ENCODE results near the gene CREG2. TPM values are rescaled to one million over a fixed set of nuclear protein-coding genes. Genes with fewer than 3 reads are reported as not detected.

CREG2 gene
- total and polyA plus RNA-seq, 2 experiments from 2014 or later = 1.7 to 2.6 TPM

DNA sequence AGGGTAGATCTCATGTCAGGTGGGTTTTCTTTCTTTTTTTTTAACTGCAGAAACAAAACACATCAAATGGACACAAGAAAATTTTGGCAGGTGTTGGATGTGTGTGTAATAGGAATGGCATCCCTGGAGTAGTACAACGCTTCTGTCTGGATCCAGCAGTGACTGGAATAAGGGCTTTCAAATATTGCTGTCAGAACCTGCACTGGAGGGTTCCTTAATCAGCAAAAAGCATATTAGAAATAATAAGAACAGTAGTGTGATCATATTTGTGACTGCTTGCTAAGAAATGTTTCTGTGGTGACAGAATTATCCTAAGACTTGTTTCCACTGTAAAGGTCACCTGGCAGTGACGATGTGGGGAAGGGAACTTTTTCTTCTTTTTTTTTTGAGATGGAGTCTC is 30.8 kb downstream of the CREG2 start:
- TF ChIP-seq, protein P1, sequence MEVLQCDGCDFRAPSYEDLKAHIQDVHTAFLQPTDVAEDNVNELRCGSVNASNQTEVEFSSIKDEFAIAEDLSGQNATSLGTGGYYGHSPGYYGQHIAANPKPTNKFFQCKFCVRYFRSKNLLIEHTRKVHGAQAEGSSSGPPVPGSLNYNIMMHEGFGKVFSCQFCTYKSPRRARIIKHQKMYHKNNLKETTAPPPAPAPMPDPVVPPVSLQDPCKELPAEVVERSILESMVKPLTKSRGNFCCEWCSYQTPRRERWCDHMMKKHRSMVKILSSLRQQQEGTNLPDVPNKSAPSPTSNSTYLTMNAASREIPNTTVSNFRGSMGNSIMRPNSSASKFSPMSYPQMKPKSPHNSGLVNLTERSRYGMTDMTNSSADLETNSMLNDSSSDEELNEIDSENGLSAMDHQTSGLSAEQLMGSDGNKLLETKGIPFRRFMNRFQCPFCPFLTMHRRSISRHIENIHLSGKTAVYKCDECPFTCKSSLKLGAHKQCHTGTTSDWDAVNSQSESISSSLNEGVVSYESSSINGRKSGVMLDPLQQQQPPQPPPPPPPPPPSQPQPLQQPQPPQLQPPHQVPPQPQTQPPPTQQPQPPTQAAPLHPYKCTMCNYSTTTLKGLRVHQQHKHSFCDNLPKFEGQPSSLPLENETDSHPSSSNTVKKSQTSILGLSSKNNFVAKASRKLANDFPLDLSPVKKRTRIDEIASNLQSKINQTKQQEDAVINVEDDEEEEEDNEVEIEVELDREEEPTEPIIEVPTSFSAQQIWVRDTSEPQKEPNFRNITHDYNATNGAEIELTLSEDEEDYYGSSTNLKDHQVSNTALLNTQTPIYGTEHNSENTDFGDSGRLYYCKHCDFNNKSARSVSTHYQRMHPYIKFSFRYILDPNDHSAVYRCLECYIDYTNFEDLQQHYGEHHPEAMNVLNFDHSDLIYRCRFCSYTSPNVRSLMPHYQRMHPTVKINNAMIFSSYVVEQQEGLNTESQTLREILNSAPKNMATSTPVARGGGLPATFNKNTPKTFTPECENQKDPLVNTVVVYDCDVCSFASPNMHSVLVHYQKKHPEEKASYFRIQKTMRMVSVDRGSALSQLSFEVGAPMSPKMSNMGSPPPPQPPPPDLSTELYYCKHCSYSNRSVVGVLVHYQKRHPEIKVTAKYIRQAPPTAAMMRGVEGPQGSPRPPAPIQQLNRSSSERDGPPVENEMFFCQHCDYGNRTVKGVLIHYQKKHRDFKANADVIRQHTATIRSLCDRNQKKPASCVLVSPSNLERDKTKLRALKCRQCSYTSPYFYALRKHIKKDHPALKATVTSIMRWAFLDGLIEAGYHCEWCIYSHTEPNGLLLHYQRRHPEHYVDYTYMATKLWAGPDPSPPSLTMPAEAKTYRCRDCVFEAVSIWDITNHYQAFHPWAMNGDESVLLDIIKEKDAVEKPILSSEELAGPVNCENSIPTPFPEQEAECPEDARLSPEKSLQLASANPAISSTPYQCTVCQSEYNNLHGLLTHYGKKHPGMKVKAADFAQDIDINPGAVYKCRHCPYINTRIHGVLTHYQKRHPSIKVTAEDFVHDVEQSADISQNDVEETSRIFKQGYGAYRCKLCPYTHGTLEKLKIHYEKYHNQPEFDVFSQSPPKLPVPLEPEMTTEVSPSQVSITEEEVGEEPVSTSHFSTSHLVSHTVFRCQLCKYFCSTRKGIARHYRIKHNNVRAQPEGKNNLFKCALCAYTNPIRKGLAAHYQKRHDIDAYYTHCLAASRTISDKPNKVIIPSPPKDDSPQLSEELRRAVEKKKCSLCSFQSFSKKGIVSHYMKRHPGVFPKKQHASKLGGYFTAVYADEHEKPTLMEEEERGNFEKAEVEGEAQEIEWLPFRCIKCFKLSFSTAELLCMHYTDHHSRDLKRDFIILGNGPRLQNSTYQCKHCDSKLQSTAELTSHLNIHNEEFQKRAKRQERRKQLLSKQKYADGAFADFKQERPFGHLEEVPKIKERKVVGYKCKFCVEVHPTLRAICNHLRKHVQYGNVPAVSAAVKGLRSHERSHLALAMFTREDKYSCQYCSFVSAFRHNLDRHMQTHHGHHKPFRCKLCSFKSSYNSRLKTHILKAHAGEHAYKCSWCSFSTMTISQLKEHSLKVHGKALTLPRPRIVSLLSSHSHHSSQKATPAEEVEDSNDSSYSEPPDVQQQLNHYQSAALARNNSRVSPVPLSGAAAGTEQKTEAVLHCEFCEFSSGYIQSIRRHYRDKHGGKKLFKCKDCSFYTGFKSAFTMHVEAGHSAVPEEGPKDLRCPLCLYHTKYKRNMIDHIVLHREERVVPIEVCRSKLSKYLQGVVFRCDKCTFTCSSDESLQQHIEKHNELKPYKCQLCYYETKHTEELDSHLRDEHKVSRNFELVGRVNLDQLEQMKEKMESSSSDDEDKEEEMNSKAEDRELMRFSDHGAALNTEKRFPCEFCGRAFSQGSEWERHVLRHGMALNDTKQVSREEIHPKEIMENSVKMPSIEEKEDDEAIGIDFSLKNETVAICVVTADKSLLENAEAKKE (CRISPR knock-in tag; IDR thresholded peaks at IDR 0.05) = no peak
- TF ChIP-seq, protein P2, sequence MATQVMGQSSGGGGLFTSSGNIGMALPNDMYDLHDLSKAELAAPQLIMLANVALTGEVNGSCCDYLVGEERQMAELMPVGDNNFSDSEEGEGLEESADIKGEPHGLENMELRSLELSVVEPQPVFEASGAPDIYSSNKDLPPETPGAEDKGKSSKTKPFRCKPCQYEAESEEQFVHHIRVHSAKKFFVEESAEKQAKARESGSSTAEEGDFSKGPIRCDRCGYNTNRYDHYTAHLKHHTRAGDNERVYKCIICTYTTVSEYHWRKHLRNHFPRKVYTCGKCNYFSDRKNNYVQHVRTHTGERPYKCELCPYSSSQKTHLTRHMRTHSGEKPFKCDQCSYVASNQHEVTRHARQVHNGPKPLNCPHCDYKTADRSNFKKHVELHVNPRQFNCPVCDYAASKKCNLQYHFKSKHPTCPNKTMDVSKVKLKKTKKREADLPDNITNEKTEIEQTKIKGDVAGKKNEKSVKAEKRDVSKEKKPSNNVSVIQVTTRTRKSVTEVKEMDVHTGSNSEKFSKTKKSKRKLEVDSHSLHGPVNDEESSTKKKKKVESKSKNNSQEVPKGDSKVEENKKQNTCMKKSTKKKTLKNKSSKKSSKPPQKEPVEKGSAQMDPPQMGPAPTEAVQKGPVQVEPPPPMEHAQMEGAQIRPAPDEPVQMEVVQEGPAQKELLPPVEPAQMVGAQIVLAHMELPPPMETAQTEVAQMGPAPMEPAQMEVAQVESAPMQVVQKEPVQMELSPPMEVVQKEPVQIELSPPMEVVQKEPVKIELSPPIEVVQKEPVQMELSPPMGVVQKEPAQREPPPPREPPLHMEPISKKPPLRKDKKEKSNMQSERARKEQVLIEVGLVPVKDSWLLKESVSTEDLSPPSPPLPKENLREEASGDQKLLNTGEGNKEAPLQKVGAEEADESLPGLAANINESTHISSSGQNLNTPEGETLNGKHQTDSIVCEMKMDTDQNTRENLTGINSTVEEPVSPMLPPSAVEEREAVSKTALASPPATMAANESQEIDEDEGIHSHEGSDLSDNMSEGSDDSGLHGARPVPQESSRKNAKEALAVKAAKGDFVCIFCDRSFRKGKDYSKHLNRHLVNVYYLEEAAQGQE (IDR thresholded peaks at IDR 0.05; ENCODE audit: unreplicated experiment) = no peak
- TF ChIP-seq NANOG (IDR thresholded peaks at IDR 0.05; ENCODE audit: borderline replicate concordance) (no peak), POLR2AphosphoS5 (IDR thresholded peaks at IDR 0.05; ENCODE audit: low read depth) (no peak), EZH2 (IDR thresholded peaks at IDR 0.05; ENCODE audit: low read depth, unreplicated experiment) (no peak), ZNF331 (CRISPR knock-in tag; IDR thresholded peaks at IDR 0.05; ENCODE audit: low read depth) (no peak), CREB1 (CRISPR knock-in tag; IDR thresholded peaks at IDR 0.05; ENCODE audit: low read depth) (no peak), ZNF114 (CRISPR knock-in tag; IDR thresholded peaks at IDR 0.05) (no peak), EZH2phosphoT487 (IDR thresholded peaks at IDR 0.05; ENCODE audit: unreplicated experiment) (no peak), JUNB (IDR thresholded peaks at IDR 0.05; ENCODE audit: unreplicated experiment) (no peak), STAT1 (IDR thresholded peaks at IDR 0.05; ENCODE audit: unreplicated experiment) (no peak)
- TF ChIP-seq, protein P3, sequence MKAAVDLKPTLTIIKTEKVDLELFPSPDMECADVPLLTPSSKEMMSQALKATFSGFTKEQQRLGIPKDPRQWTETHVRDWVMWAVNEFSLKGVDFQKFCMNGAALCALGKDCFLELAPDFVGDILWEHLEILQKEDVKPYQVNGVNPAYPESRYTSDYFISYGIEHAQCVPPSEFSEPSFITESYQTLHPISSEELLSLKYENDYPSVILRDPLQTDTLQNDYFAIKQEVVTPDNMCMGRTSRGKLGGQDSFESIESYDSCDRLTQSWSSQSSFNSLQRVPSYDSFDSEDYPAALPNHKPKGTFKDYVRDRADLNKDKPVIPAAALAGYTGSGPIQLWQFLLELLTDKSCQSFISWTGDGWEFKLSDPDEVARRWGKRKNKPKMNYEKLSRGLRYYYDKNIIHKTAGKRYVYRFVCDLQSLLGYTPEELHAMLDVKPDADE (IDR thresholded peaks at IDR 0.05) = no peak
- TF ChIP-seq, protein P4, sequence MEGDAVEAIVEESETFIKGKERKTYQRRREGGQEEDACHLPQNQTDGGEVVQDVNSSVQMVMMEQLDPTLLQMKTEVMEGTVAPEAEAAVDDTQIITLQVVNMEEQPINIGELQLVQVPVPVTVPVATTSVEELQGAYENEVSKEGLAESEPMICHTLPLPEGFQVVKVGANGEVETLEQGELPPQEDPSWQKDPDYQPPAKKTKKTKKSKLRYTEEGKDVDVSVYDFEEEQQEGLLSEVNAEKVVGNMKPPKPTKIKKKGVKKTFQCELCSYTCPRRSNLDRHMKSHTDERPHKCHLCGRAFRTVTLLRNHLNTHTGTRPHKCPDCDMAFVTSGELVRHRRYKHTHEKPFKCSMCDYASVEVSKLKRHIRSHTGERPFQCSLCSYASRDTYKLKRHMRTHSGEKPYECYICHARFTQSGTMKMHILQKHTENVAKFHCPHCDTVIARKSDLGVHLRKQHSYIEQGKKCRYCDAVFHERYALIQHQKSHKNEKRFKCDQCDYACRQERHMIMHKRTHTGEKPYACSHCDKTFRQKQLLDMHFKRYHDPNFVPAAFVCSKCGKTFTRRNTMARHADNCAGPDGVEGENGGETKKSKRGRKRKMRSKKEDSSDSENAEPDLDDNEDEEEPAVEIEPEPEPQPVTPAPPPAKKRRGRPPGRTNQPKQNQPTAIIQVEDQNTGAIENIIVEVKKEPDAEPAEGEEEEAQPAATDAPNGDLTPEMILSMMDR (conservative IDR thresholded peaks at IDR 0.05; ENCODE audit: low read depth in 2 of 2) = no peak
- no peak for DNase-seq (ENCODE audit: low spot score)
- H3K36me3 Mint-ChIP-seq (ENCODE audit: low read depth) = no peaks in the 10 kb centered on the region
- Histone ChIP-seq H3K9me2 (ENCODE audit: insufficient read depth) (no peaks in the 10 kb centered on the region), H4K20me1 (replicated peaks; ENCODE audit: insufficient read depth) (no peaks in the 10 kb centered on the region), H3K79me2 (replicated peaks; ENCODE audit: insufficient read depth) (no peaks in the 10 kb centered on the region), H3K36me3 (ENCODE audit: insufficient read depth) (no peaks in the 10 kb centered on the region), H3F3A (replicated peaks; ENCODE audit: low read depth) (no peaks in the 10 kb centered on the region), H3K4me3 (no peak overlapping the region), H3K27ac (ENCODE audit: low read depth) (no peak overlapping the region), H3K27me3 (ENCODE audit: insufficient read depth) (no peaks in the 10 kb centered on the region), H3K4me2 (no peak overlapping the region), H3K4me1 (ENCODE audit: insufficient read depth) (0 out of 2 replicates have a peak, but pooled peaks cover 6% of the 10 kb centered on the region), H2AFZ (no peak overlapping the region)
- H3K4me3 Mint-ChIP-seq = no peak overlapping the region
- H3K27me3 Mint-ChIP-seq (ENCODE audit: insufficient read depth, low read depth, poor library complexity) = peaks cover 10% of the 10 kb centered on the region
- no peak overlapping the region for H3K27ac Mint-ChIP-seq
- H3K9me3 Mint-ChIP-seq = no peaks in the 10 kb centered on the region
- H3K4me1 Mint-ChIP-seq = peaks cover 32% of the 10 kb centered on the region
- no peak for ATAC-seq

Measured in GM23338 (cell line).